Activated T-helper 1 cell treated with anti-CD3 and anti-CD28 coated beads, Interleukin-12 subunit alpha, Interleukin-12 subunit beta, Interleukin-2, Interleukin-4 antibody, amounts not matched to agents 30 ng/mL and 10 ng/mL and 1 ng/mL, durations not matched to agents 14 hours and 24 hours and 36 hours (primary cell): ENCODE measurements around the gene CST6. TPM values are rescaled to one million over a fixed set of nuclear protein-coding genes. Genes with fewer than 3 reads are reported as not detected.

Experiments
- total RNA-seq: library from RNA; stranded (reverse); gene quantifications from 2 replicates; pipeline ENCODE4 v1.2.3, GENCODE V29; 2022

Gene CST6
- total RNA-seq, 1 donor from 2014 or later = 1.7 TPM

Other genes starting within 250 kb of the CST6 start
- 17.4 and 19.2 TPM in 2 replicates for gene AP5B1, start 231.0 kb upstream of the CST6 start, total RNA-seq
- 0.10 and 0.36 TPM in 2 replicates for gene OVOL1, start 224.9 kb upstream of the CST6 start, total RNA-seq
- 1.6 and 1.9 TPM in 2 replicates for gene SNX32, start 178.0 kb upstream of the CST6 start, total RNA-seq
- 1,020 and 1,061 TPM in 2 replicates for gene CFL1, start 153.8 kb upstream of the CST6 start, total RNA-seq
- 77.7 and 79.6 TPM in 2 replicates for gene MUS81, start 151.6 kb upstream of the CST6 start, total RNA-seq
- 6.5 and 7.9 TPM in 2 replicates for gene EFEMP2, start 139.2 kb upstream of the CST6 start, total RNA-seq
- gene CTSW, start 132.2 kb upstream of the CST6 start, total RNA-seq = 5.7 and 7.4 TPM in 2 replicates
- gene FIBP, start 123.5 kb upstream of the CST6 start, total RNA-seq = 86.8 and 93.2 TPM in 2 replicates
- 66.7 and 70.8 TPM in 2 replicates for gene CCDC85B, start 121.3 kb upstream of the CST6 start, total RNA-seq
- gene FOSL1, start 111.6 kb upstream of the CST6 start, total RNA-seq = 31.7 and 33.5 TPM in 2 replicates
- gene C11orf68, start 92.9 kb upstream of the CST6 start, total RNA-seq = 18.5 and 21.4 TPM in 2 replicates
- gene DRAP1, start 92.6 kb upstream of the CST6 start, total RNA-seq = 119 and 129 TPM in 2 replicates
- gene TSGA10IP, start 66.5 kb upstream of the CST6 start, total RNA-seq = not detected in 2 replicates
- 110 TPM in 2 replicates for gene SART1, start 50.3 kb upstream of the CST6 start, total RNA-seq
- 69.0 and 70.7 TPM in 2 replicates for gene EIF1AD, start 9.9 kb upstream of the CST6 start, total RNA-seq
- gene BANF1, start 9.5 kb upstream of the CST6 start, total RNA-seq = 282 and 284 TPM in 2 replicates
- 0.18 and 0.76 TPM in 2 replicates for gene CATSPER1, start 14.5 kb downstream of the CST6 start, total RNA-seq
- 0.34 TPM in 1 of 2 replicates, not detected in the other for gene GAL3ST3, start 37.2 kb downstream of the CST6 start, total RNA-seq
- gene SF3B2, start 40.4 kb downstream of the CST6 start, total RNA-seq = 267 TPM in 2 replicates
- gene PACS1, start 58.3 kb downstream of the CST6 start, total RNA-seq = 80.4 and 89.5 TPM in 2 replicates
- 56.3 and 62.1 TPM in 2 replicates for gene KLC2, start 245.7 kb downstream of the CST6 start, total RNA-seq